Neural cell (in vitro differentiated cells): ENCODE measurements around the gene TMEM259. TPM values are rescaled to one million over a fixed set of nuclear protein-coding genes. Genes with fewer than 3 reads are reported as not detected.

ENCODE experiments used
- H2AFZ ChIP-seq: fragments of 200-600, 300-800 bp; sonication (generic), shearing (Covaris generic); 2 replicates; pipeline ENCODE4 v1.6.0; 2014; ENCODE audit warnings: low read depth, mild to moderate bottlenecking, antibody characterized with exemption, low read length, moderate library complexity
- H3F3A ChIP-seq: fragments of 200-600 bp; shearing (Covaris generic); 2 replicates; pipeline ENCODE4 v1.6.1; 2016; ENCODE audit warnings: mild to moderate bottlenecking, moderate library complexity, mixed read lengths, antibody characterized with exemption, low read length; ENCODE audit not compliant: insufficient read depth, poor library complexity, severe bottlenecking
- H3K27ac ChIP-seq: fragments of 200-600, 300-800 bp; sonication (generic), shearing (Covaris generic); 2 replicates; pipeline ENCODE4 v1.5.1; 2014; ENCODE audit warnings: mild to moderate bottlenecking, low read length, moderate library complexity
- H3K27me3 ChIP-seq: fragments of 300-800, 200-600 bp; sonication (generic), shearing (Covaris generic); 2 replicates; pipeline ENCODE4 v1.6.0; 2014; ENCODE audit warnings: mild to moderate bottlenecking, low read depth, low read length, moderate library complexity; ENCODE audit not compliant: insufficient read depth
- H3K36me3 ChIP-seq: fragments of 300-800, 200-600 bp; sonication (generic), shearing (Covaris generic); 2 replicates; pipeline ENCODE4 v1.5.1; 2014; ENCODE audit warnings: mild to moderate bottlenecking, antibody characterized with exemption, low read length, moderate library complexity; ENCODE audit not compliant: insufficient read depth
- H3K4me2 ChIP-seq: fragments of 300-800, 200-600 bp; sonication (generic), shearing (Covaris generic); 2 replicates; pipeline ENCODE4 v1.6.0; 2014; ENCODE audit warnings: mild to moderate bottlenecking, low read length
- H3K4me3 ChIP-seq: fragments of 300-800, 200-600 bp; sonication (generic), shearing (Covaris generic); 2 replicates; pipeline ENCODE4 v1.5.1; 2014; ENCODE audit warnings: mild to moderate bottlenecking, low read length, moderate library complexity
- H3K79me2 ChIP-seq: fragments of 200-600 bp; shearing (Covaris generic); replicated peaks from 2 replicates; pipeline ENCODE4 v1.6.0; 2014; ENCODE audit warnings: mild to moderate bottlenecking, low read length, moderate library complexity; ENCODE audit not compliant: insufficient read depth
- H3K9ac ChIP-seq: fragments of 300-800, 200-600 bp; sonication (generic), shearing (Covaris generic); 2 replicates; pipeline ENCODE4 v1.6.1; 2016; ENCODE audit warnings: mild to moderate bottlenecking, low read length, mixed read lengths
- H3K9me2 ChIP-seq: fragments of 200-600 bp; shearing (Covaris generic); 2 replicates; pipeline ENCODE4 v1.6.1; 2016; ENCODE audit warnings: mild to moderate bottlenecking, low read length, mixed read lengths; ENCODE audit not compliant: insufficient read depth
- H3K9me3 ChIP-seq: fragments of 200-600, 300-800 bp; sonication (generic), shearing (Covaris generic); 2 replicates; pipeline ENCODE4 v1.6.1; 2016; ENCODE audit warnings: mild to moderate bottlenecking, mixed run types, low read length, moderate library complexity, mixed read lengths
- H4K20me1 ChIP-seq: fragments of 200-600 bp; shearing (Covaris generic); 2 replicates; pipeline ENCODE4 v1.6.1; 2016; ENCODE audit warnings: mild to moderate bottlenecking, mixed run types; ENCODE audit not compliant: insufficient read depth
- EP300 ChIP-seq: fragments of 450-650 bp; conservative IDR thresholded peaks from 2 replicates; pipeline ENCODE4 v1.6.1; 2014; ENCODE audit warnings: antibody characterized with exemption, mild to moderate bottlenecking, moderate library complexity; ENCODE audit not compliant: poor library complexity, severe bottlenecking
- EZH2 ChIP-seq: fragments of 200-600, 300-800 bp; shearing (Covaris generic), sonication (generic); IDR thresholded peaks from 2 replicates; pipeline ENCODE4 v1.6.1; 2014; ENCODE audit warnings: antibody characterized with exemption, low read length, borderline replicate concordance, mild to moderate bottlenecking; ENCODE audit not compliant: insufficient read depth, poor library complexity, severe bottlenecking
- MXI1 ChIP-seq: fragments of 450-650 bp; conservative IDR thresholded peaks from 2 replicates; pipeline ENCODE4 v1.6.1; 2014; ENCODE audit warnings: antibody characterized with exemption, mild to moderate bottlenecking; ENCODE audit not compliant: poor library complexity, severe bottlenecking
- POLR2AphosphoS5 ChIP-seq: IDR thresholded peaks from 2 replicates; pipeline ENCODE4 v1.6.1; 2012
- RAD21 ChIP-seq: fragments of 450-650 bp; conservative IDR thresholded peaks from 2 replicates; pipeline ENCODE4 v1.6.1; 2014; ENCODE audit warnings: antibody characterized with exemption, mild to moderate bottlenecking, moderate library complexity
- SMC3 ChIP-seq: fragments of 450-650 bp; conservative IDR thresholded peaks from 2 replicates; pipeline ENCODE4 v1.6.1; 2014; ENCODE audit warnings: antibody characterized with exemption, mild to moderate bottlenecking, moderate library complexity; ENCODE audit not compliant: poor library complexity
- TAF1 ChIP-seq: IDR thresholded peaks from 2 replicates; pipeline ENCODE4 v1.6.1; 2012; ENCODE audit warnings: low read depth
- polyA plus RNA-seq: library from polyadenylated mRNA; depleted of rRNA; stranded (reverse); fragments of >200 nt; gene quantifications from 2 replicates; pipeline ENCODE4 v1.2.3, GENCODE V29; 2014
- TF ChIP-seq, protein P1 (sequence below): IDR thresholded peaks from 2 replicates; pipeline ENCODE4 v1.6.1; 2012; ENCODE audit warnings: borderline replicate concordance
- TF ChIP-seq, protein P2 (sequence below): fragments of 450-650 bp; IDR thresholded peaks from 2 replicates; pipeline ENCODE4 v1.5.1; 2014; ENCODE audit warnings: antibody characterized with exemption, mild to moderate bottlenecking, moderate library complexity; ENCODE audit not compliant: poor library complexity, severe bottlenecking

The TMEM259 gene
- polyA plus RNA-seq, 1 donor from 2014 or later, result 176 TPM

- Histone ChIP-seq H3K4me3 (no peak overlapping the region), H3K36me3 (no peaks in the 10 kb centered on the region)
- TF ChIP-seq TAF1 (no peak), RAD21 (no peak), SMC3 (no peak), MXI1 (no peak)
- TF ChIP-seq, protein P1, sequence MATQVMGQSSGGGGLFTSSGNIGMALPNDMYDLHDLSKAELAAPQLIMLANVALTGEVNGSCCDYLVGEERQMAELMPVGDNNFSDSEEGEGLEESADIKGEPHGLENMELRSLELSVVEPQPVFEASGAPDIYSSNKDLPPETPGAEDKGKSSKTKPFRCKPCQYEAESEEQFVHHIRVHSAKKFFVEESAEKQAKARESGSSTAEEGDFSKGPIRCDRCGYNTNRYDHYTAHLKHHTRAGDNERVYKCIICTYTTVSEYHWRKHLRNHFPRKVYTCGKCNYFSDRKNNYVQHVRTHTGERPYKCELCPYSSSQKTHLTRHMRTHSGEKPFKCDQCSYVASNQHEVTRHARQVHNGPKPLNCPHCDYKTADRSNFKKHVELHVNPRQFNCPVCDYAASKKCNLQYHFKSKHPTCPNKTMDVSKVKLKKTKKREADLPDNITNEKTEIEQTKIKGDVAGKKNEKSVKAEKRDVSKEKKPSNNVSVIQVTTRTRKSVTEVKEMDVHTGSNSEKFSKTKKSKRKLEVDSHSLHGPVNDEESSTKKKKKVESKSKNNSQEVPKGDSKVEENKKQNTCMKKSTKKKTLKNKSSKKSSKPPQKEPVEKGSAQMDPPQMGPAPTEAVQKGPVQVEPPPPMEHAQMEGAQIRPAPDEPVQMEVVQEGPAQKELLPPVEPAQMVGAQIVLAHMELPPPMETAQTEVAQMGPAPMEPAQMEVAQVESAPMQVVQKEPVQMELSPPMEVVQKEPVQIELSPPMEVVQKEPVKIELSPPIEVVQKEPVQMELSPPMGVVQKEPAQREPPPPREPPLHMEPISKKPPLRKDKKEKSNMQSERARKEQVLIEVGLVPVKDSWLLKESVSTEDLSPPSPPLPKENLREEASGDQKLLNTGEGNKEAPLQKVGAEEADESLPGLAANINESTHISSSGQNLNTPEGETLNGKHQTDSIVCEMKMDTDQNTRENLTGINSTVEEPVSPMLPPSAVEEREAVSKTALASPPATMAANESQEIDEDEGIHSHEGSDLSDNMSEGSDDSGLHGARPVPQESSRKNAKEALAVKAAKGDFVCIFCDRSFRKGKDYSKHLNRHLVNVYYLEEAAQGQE, result no peak
Observed at GRCh38 chr19:1049106-1049505, 28.2 kb upstream of the TMEM259 start.

DNA sequence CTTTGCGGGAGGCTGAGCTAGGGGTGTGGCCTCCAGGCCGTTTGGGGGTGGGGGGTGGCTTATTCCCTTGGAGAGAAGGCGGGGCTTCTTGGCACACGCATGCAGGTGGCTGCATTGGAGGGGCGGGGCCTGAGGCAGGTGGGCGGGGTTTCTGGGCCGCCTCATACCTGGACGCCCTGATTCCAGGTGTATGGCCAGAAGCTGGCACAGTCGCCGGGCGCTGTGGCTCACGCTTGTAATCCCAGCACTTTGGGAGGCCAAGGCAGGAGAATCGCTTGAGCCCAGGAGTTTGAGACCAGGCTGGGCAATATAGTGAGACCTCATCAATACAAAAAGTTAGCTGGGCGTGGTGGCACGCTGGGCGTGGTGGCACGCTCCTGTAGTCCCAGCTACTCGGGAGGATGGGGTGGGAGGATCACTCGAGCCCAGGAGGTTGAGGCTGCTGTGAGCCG lies 26.8 kb upstream of the TMEM259 start:
- H4K20me1 ChIP-seq, result no peaks in the 10 kb centered on the region
- no peak overlapping the region for H3K4me2 ChIP-seq
- no peaks in the 10 kb centered on the region for H3K79me2 ChIP-seq
- no peak overlapping the region for H3K4me3 ChIP-seq
- H3K27ac ChIP-seq, result no peak overlapping the region
- H3K9me2 ChIP-seq, result no peaks in the 10 kb centered on the region
- no peaks in the 10 kb centered on the region for H3K9me3 ChIP-seq
- H3K27me3 ChIP-seq, result no peaks in the 10 kb centered on the region
- no peaks in the 10 kb centered on the region for H3K36me3 ChIP-seq
- TF ChIP-seq MXI1, result no peak
- TF ChIP-seq, protein P1, result no peak
- TF ChIP-seq POLR2AphosphoS5, result no peak
- no peak for TF ChIP-seq SMC3
- no peak for TF ChIP-seq RAD21
- TF ChIP-seq, protein P2, sequence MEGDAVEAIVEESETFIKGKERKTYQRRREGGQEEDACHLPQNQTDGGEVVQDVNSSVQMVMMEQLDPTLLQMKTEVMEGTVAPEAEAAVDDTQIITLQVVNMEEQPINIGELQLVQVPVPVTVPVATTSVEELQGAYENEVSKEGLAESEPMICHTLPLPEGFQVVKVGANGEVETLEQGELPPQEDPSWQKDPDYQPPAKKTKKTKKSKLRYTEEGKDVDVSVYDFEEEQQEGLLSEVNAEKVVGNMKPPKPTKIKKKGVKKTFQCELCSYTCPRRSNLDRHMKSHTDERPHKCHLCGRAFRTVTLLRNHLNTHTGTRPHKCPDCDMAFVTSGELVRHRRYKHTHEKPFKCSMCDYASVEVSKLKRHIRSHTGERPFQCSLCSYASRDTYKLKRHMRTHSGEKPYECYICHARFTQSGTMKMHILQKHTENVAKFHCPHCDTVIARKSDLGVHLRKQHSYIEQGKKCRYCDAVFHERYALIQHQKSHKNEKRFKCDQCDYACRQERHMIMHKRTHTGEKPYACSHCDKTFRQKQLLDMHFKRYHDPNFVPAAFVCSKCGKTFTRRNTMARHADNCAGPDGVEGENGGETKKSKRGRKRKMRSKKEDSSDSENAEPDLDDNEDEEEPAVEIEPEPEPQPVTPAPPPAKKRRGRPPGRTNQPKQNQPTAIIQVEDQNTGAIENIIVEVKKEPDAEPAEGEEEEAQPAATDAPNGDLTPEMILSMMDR, result no peak
- TF ChIP-seq EZH2, result no peak
- no peak for TF ChIP-seq EP300
- no peak for TF ChIP-seq TAF1
- H3F3A ChIP-seq, result no peaks in the 10 kb centered on the region
- H2AFZ ChIP-seq, result no peak overlapping the region
- no peak overlapping the region for H3K9ac ChIP-seq

More at GRCh38 chr19:1049106-1049505, 28.2 kb upstream of the TMEM259 start:
- Histone ChIP-seq H3K9ac (no peak overlapping the region), H3K79me2 (no peaks in the 10 kb centered on the region), H3K27me3 (no peaks in the 10 kb centered on the region), H2AFZ (no peak overlapping the region), H3F3A (no peaks in the 10 kb centered on the region), H4K20me1 (no peaks in the 10 kb centered on the region), H3K9me2 (no peaks in the 10 kb centered on the region), H3K27ac (no peak overlapping the region), H3K4me2 (no peak overlapping the region), H3K9me3 (no peaks in the 10 kb centered on the region)
